Fibroblast of pulmonary artery (primary cell): ENCODE results near the gene POLR1C.
A peak's percentile ranks its signal among the peaks of the same experiment; 100 is the strongest.
"Not testable (repeated sequence)": the region's sequence is repeated elsewhere in the genome, so short reads cannot be mapped to it uniquely, and the experiment has no call there.

Experiments
- DNase-seq: peaks from one replicate; pipeline ENCODE4 v3.0.0-alpha.2; 2010; ENCODE audit warnings: low read depth
- H3K4me3 ChIP-seq: replicated peaks from 2 replicates; pipeline ENCODE4 v1.5.1; 2011; ENCODE audit warnings: low read depth, mild to moderate bottlenecking, control low read depth, low read length, moderate library complexity
- TF ChIP-seq, protein P1 (sequence below): IDR thresholded peaks from 2 replicates; pipeline ENCODE4 v1.5.1; 2011; ENCODE audit warnings: mild to moderate bottlenecking, control low read depth, low read length, inconsistent platforms; ENCODE audit errors: missing control alignments

POLR1C gene, protein sequence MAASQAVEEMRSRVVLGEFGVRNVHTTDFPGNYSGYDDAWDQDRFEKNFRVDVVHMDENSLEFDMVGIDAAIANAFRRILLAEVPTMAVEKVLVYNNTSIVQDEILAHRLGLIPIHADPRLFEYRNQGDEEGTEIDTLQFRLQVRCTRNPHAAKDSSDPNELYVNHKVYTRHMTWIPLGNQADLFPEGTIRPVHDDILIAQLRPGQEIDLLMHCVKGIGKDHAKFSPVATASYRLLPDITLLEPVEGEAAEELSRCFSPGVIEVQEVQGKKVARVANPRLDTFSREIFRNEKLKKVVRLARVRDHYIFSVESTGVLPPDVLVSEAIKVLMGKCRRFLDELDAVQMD

DNA sequence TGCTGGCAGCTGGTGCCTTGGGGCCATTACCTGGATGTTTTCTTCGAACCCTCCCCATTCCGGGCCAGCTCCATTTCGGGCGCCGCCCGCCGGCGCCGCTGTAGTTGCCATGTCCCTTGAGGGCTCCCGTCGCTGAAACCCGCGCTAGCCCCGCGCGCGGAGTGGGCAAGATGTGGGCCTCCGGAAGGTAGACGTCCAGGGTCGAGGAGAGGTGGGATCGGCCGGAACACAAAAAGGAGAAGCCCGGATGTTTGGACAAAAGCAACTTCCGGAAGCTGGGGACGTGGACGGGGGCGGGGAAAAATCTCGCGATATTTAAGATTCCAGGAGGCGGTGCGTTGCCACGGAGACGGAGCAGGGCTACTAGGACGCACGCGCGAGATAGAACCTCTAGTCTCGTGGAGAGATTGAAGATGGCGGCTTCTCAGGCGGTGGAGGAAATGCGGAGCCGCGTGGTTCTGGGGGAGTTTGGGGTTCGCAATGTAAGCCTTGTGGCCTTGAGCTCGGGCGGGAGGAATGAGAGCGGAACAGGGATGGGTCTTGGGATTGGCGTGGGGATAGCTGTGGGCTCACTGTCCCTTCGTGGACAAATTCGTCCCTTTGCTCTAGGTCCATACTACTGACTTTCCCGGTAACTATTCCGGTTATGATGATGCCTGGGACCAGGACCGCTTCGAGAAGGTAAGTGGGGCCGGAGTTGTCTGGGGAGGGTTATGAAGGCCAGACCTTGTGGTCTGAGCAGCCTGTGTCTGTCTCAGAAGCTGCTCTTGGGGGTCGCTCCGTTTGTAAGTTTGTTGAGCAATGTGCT, at the start of gene POLR1C, which contains the start of gene YIPF3:
Gene POLR1C (plus strand): TSS at position 393 of the 808 bp plus-strand sequence. CDS start 21 bp downstream, at position 414.
Gene YIPF3 (minus strand): TSS at position 230 of the 808 bp plus-strand sequence. CDS start 119 bp downstream, at position 111.
- TF ChIP-seq, protein P1, sequence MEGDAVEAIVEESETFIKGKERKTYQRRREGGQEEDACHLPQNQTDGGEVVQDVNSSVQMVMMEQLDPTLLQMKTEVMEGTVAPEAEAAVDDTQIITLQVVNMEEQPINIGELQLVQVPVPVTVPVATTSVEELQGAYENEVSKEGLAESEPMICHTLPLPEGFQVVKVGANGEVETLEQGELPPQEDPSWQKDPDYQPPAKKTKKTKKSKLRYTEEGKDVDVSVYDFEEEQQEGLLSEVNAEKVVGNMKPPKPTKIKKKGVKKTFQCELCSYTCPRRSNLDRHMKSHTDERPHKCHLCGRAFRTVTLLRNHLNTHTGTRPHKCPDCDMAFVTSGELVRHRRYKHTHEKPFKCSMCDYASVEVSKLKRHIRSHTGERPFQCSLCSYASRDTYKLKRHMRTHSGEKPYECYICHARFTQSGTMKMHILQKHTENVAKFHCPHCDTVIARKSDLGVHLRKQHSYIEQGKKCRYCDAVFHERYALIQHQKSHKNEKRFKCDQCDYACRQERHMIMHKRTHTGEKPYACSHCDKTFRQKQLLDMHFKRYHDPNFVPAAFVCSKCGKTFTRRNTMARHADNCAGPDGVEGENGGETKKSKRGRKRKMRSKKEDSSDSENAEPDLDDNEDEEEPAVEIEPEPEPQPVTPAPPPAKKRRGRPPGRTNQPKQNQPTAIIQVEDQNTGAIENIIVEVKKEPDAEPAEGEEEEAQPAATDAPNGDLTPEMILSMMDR = no peak
- peak; percentile 98 for DNase-seq
- H3K4me3 ChIP-seq = peak within 1 kb of the TSS; percentile 99

DNA sequence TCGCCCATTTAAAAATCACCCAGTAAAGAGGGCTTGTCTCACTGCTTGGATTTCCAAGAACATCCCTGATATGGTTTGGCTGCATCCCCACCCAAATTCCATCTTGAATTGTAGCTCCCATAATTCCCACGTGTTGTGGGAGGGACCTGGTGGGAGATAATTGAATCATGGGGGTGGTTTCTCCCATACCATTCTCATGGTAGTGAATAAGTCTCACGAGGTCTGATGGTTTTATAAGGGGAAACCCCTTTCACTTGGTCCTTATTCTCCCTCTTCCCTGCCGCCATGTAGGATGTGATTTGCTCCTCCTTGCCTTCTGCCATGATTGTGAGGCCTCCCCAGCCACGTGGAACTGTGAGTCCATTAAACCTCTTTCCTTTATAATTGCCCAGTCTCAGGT, 49.6 kb upstream of the POLR1C start:
- H3K4me3 ChIP-seq, DNase-seq: not testable (repeated sequence)

DNA sequence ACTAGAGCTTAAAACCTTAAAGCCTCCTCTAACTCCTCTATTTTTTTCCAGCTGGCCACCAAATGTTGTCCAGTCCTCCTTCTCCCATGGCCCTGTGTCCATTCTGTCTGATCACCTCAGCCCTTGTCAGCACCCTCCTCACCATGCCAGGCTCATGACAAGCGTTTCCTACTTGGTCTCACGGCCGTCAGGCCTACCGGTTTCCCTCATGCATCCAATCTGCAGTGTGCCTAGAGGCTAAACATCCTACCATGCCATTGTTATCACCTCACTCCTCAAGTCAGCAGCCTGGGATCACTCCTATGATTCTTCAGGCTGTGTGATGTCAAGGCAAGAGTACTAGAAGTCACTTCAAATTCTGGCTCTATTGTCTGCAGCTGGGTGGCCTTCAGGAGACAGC, 49.1 kb upstream of the POLR1C start:
- TF ChIP-seq, protein P1 = no peak
- H3K4me3 ChIP-seq = no peak overlapping the region
- no peak for DNase-seq

DNA sequence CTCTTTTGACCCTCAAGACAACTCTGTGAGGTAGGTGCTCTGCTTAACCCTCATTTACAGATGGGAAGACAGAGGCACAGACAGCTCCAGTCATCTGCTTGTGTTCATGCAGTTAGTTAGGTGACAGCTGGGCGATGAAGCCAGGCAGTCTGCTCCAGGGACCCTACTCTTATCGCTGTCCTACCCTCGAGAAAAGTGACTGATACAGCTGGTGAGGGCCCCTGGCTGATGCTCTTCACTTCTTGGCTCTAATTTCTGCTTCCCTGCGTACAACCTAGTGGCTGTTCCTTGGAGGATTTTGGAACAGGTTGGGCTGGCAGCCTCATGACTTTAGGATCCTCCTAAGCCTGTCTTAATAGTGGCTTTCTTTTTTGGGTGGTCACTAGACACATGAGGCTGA, 48.6 kb upstream of the POLR1C start:
- no peak for DNase-seq
- H3K4me3 ChIP-seq = no peak overlapping the region
- TF ChIP-seq, protein P1 = no peak

DNA sequence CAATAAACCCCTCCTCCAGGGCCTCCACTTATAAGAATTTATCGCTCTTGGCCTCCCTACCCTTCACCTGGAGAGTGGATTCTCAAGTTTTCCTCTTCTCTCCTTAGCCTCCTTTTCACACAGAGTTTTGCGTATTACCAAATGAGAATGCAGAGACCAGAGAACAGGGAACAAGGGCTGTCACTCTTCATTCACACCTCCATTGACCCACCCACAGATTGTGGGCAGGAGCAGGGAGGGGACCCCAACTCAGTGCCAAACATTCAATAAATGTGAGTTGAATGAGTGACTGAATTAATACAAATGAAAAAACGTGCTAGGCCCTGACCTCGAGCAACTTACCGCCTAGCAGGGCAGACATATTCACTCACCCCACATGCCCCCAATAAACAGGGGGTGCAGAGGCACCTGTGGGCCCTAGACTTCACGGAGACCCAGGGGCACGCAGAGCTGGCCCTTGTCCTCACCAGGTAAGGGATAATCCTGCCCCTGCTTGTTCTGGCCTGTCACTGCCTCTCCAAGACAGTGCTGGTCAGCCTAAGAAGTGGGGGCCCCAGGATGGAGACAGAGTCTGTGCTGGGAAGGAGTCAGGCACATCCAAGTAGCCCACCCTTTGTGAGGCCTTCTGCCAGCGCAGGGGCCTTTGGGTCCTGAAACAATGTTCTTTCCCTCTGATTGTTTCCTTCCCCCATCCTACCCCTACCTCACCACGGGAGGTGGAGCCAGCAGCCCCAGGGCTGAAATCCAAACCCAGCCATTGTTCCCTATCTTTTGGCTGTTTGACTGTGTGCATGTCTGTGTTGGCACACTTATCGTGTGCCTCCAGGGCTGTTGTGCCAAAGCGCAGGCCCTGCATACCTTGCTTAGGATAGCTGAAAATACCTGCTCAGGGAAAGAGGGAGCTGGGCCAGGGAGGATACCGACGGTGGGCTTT, 47.9 kb upstream of the POLR1C start:
- no peak for DNase-seq
- no peak overlapping the region for H3K4me3 ChIP-seq
- TF ChIP-seq, protein P1 = no peak

DNA sequence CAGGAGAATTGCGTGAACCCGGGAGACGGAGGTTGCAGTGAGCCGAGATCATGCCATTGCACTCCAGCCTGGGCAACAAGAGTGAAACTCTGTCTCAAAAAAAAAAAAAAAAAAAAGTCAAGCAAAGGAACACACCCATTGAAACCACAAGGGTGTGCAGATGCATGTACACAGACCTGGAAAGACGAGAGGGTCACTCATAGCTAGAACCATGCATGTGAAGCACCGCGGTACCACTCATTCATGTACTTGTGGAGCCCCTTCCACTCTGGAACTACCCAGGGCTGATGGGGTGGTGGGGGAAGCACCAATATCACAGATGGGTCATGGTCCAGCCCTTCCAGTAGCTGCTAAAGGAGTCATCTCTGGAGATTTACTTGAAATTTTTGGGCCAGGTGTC, 46.9 kb upstream of the POLR1C start:
- H3K4me3 ChIP-seq = no peak overlapping the region
- TF ChIP-seq, protein P1 = no peak
- no peak for DNase-seq

DNA sequence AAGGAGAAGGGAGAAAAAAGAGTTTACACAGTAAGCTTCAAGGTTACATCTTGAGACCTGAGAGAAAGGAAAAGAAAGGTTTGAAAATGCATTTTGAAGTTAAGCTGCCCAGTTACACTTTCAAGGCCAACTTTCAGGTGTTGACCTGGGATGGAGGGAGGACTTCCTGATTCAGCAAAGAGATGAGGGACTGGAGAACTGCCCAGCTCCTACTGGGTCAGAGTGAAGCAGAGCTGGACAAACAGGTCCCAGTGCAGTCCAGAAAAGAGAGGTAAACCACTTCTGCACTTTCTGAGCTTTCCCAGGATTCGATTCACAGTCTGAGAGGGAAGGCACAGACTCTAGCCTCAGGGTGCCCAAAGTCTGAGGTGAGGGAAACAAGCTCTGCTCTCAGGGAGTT, 45.5 kb upstream of the POLR1C start:
- DNase-seq = no peak
- TF ChIP-seq, protein P1 = no peak
- no peak overlapping the region for H3K4me3 ChIP-seq
